CD14-positive monocyte (primary cell): Measurements from ENCODE around the gene GPSM1. TPM values are rescaled to one million over a fixed set of nuclear protein-coding genes. Genes with fewer than 3 reads are reported as not detected.

Experiments used
- DNase-seq, 3 donors: peaks; one replicate each; pipeline ENCODE4 v3.0.0-alpha.2; 2011 to 2022
- H2AFZ ChIP-seq: 2 replicates; pipeline ENCODE4 v1.6.0; 2012; ENCODE audit warnings: mild to moderate bottlenecking, low read depth, low read length, inconsistent platforms; ENCODE audit not compliant: insufficient read depth, poor library complexity, severe bottlenecking
- H3K27ac ChIP-seq, 2 donors: 1 replicate in 1 of 2; 2 replicates in 1 of 2; pipeline ENCODE4 v1.5.1; 2012 to 2013; ENCODE audit warnings: low read length in 2 of 2, control low read depth in 1 of 2, inconsistent platforms in 1 of 2, low read depth in 1 of 2, mild to moderate bottlenecking in 1 of 2
- H3K27me3 ChIP-seq, 2 donors: one replicate each; pipeline versions ENCODE4 v1.6.0 to v1.6.1; 2011 to 2013; ENCODE audit warnings: low read length in 2 of 2; ENCODE audit not compliant: control insufficient read depth in 2 of 2, insufficient read depth in 2 of 2
- H3K36me3 ChIP-seq, 2 donors: replicated peaks in 1 of 2; 1 replicate in 1 of 2; 2 replicates in 1 of 2; pipeline versions ENCODE4 v1.5.1 to v1.6.1; 2012 to 2013; ENCODE audit warnings: low read length in 2 of 2, control low read depth in 1 of 2, inconsistent platforms in 1 of 2, mild to moderate bottlenecking in 1 of 2; ENCODE audit not compliant: insufficient read depth in 2 of 2, control insufficient read depth in 1 of 2
- H3K4me1 ChIP-seq, 2 donors: 1 replicate in 1 of 2; 2 replicates in 1 of 2; pipeline versions ENCODE4 v1.5.1 to v1.6.1; 2012 to 2013; ENCODE audit warnings: low read length in 2 of 2, control low read depth in 1 of 2, inconsistent platforms in 1 of 2, mild to moderate bottlenecking in 1 of 2, moderate library complexity in 1 of 2; ENCODE audit not compliant: insufficient read depth in 2 of 2, control insufficient read depth in 1 of 2
- H3K4me2 ChIP-seq: replicated peaks from 2 replicates; pipeline ENCODE3; 2012; ENCODE audit warnings: low read length, moderate library complexity, mild to moderate bottlenecking; ENCODE audit not compliant: poor library complexity, severe bottlenecking; ENCODE audit errors: extremely low read depth
- H3K4me3 ChIP-seq, 3 experiments: fragments of 200-600 bp in 1 of 3; sonication (generic) in 1 of 3; replicated peaks in 1 of 3; 1 replicate in 2 of 3; 2 replicates in 1 of 3; pipeline ENCODE4 v1.5.1; 2011 to 2013; ENCODE audit warnings: low read length in 3 of 3, mild to moderate bottlenecking in 3 of 3, control low read depth in 2 of 3, low read depth in 2 of 3, inconsistent platforms in 1 of 3, moderate library complexity in 1 of 3
- H3K79me2 ChIP-seq: 2 replicates; pipeline ENCODE4 v1.6.0; 2012; ENCODE audit warnings: mild to moderate bottlenecking, control low read depth, inconsistent platforms, low read length, moderate library complexity; ENCODE audit not compliant: insufficient read depth
- H3K9ac ChIP-seq: 2 replicates; pipeline ENCODE4 v1.6.0; 2017; ENCODE audit warnings: low read length, mild to moderate bottlenecking; ENCODE audit not compliant: insufficient read depth, poor library complexity, severe bottlenecking
- H3K9me3 ChIP-seq, 2 donors: replicated peaks in 1 of 2; 1 replicate in 1 of 2; 2 replicates in 1 of 2; pipeline versions ENCODE4 v1.5.1 to v1.6.1; 2012 to 2013; ENCODE audit warnings: low read length in 2 of 2, control low read depth in 1 of 2; ENCODE audit not compliant: control insufficient read depth in 1 of 2, insufficient read depth in 1 of 2
- H4K20me1 ChIP-seq: 2 replicates; pipeline ENCODE4 v1.6.0; 2012; ENCODE audit warnings: mild to moderate bottlenecking, low read length, control low read depth, moderate library complexity; ENCODE audit not compliant: insufficient read depth
- H3K27ac Mint-ChIP-seq, 7 donors: one replicate each; pipeline ENCODE4 v1.8.0; 2020; ENCODE audit warnings: mild to moderate bottlenecking in 7 of 7, mixed read lengths in 7 of 7, moderate library complexity in 6 of 7, inconsistent platforms in 2 of 7
- H3K27me3 Mint-ChIP-seq, 3 donors: one replicate each; pipeline ENCODE4 v1.8.0; 2021 to 2022; ENCODE audit warnings: low read depth in 3 of 3, mild to moderate bottlenecking in 3 of 3, mixed read lengths in 3 of 3, moderate library complexity in 3 of 3, inconsistent platforms in 1 of 3
- H3K36me3 Mint-ChIP-seq, 2 donors: one replicate each; pipeline ENCODE4 v1.8.0; 2020; ENCODE audit warnings: mixed read lengths in 2 of 2, inconsistent platforms in 1 of 2, mild to moderate bottlenecking in 1 of 2
- H3K4me1 Mint-ChIP-seq: one replicate; pipeline ENCODE4 v1.8.0; 2020; ENCODE audit warnings: mild to moderate bottlenecking, mixed read lengths
- H3K4me3 Mint-ChIP-seq, 2 donors: one replicate each; pipeline ENCODE4 v1.8.0; 2020; ENCODE audit warnings: mild to moderate bottlenecking in 2 of 2, mixed read lengths in 2 of 2, moderate library complexity in 1 of 2
- H3K9me3 Mint-ChIP-seq, 7 donors: one replicate each; pipeline ENCODE4 v1.8.0; 2020 to 2022; ENCODE audit warnings: mixed read lengths in 7 of 7, mild to moderate bottlenecking in 6 of 7, moderate library complexity in 6 of 7, inconsistent platforms in 2 of 7
- CTCF ChIP-seq: fragments of 200-600 bp; IDR thresholded peaks from one replicate; pipeline ENCODE4 v1.8.0; 2022; ENCODE audit warnings: antibody characterized with exemption, mild to moderate bottlenecking
- WGBS: methylation state at CpG from one replicate; pipeline ENCODE4 v1.1.5; 2013; ENCODE audit warnings: missing lambda C conversion rate; ENCODE audit not compliant: insufficient coverage; 5-methylcytosine and 5-hydroxymethylcytosine counted together
- intact Hi-C, 2 donors: fragments of 100-400 bp; cut with micrococcal nuclease; formaldehyde crosslinking; loops; one replicate each; pipeline versions ENCODE4 v1.15.0 to v1.15.1; 2023
- polyA plus RNA-seq, 3 donors: library from polyadenylated mRNA; depleted of rRNA in 1 of 3; unstranded in 2 of 3; stranded (reverse) in 1 of 3; fragments of 300-500 nt in 2 of 3; fragments of >200 nt in 1 of 3; fragmentation: Illumina TruSeq in 2 of 3; gene quantifications; 1 replicate in 2 of 3; 2 replicates in 1 of 3; pipeline ENCODE4 v1.2.3, GENCODE V29; 2012 to 2021

The GPSM1 gene
- polyA plus RNA-seq, 3 donors = 0.67 to 3.1 (median 0.73) TPM

- Histone ChIP-seq H3K9me3 (no peaks in the 10 kb centered on the region), H4K20me1 (no peaks in the 10 kb centered on the region), H3K9ac (peak overlapping the region; percentile 49), H3K4me3 (no peak overlapping the region), H3K4me1 (peaks cover 28 to 37% of the 10 kb centered on the region in 2 donors), H3K27ac (peak overlapping the region; percentile 46 to 48), H2AFZ (no peak overlapping the region), H3K27me3 (no peaks in the 10 kb centered on the region), H3K36me3 (peaks cover 36 to 46% of the 10 kb centered on the region in 2 donors), H3K4me2 (peak overlapping the region; percentile 19), H3K79me2 (peaks cover 9% of the 10 kb centered on the region)
- intact Hi-C loops = no loop called here
- H3K36me3 Mint-ChIP-seq = peaks cover 13 to 38% of the 10 kb centered on the region in 2 donors
- H3K9me3 Mint-ChIP-seq = no peaks in the 10 kb centered on the region
- peaks cover 23% of the 10 kb centered on the region for H3K4me1 Mint-ChIP-seq
- no peaks in the 10 kb centered on the region for H3K27me3 Mint-ChIP-seq
- no peak overlapping the region for H3K4me3 Mint-ChIP-seq
- no peak for TF ChIP-seq CTCF
- 92% methylated on average over 19 of the region's 32 CpGs for WGBS
- H3K27ac Mint-ChIP-seq = peak overlapping the region in 4 of 7 donors; percentile 10 to 69 (median 36)
- DNase-seq = peak in 2 of 3 donors; percentile 23 to 39
Measured at GRCh38 chr9:136377341-136378169, 50.2 kb downstream of the GPSM1 start.

- intact Hi-C loops = no loop called here
- H3K9me3 ChIP-seq = no peaks in the 10 kb centered on the region
- no peaks in the 10 kb centered on the region for H3K27me3 Mint-ChIP-seq
- H3K36me3 ChIP-seq = peaks cover 44 to 54% of the 10 kb centered on the region in 2 donors
- no peak for DNase-seq
- WGBS = 97% methylated on average over 23 of the region's 28 CpGs
- H2AFZ ChIP-seq = no peak overlapping the region
- no peak for TF ChIP-seq CTCF
- H3K9me3 Mint-ChIP-seq = no peaks in the 10 kb centered on the region
- H3K9ac ChIP-seq = no peak overlapping the region
- H3K4me3 Mint-ChIP-seq = no peak overlapping the region
- H4K20me1 ChIP-seq = no peaks in the 10 kb centered on the region
- no peak overlapping the region for H3K27ac Mint-ChIP-seq
- peaks cover 24 to 29% of the 10 kb centered on the region in 2 donors for H3K4me1 ChIP-seq
- peaks cover under 1% of the 10 kb centered on the region for H3K79me2 ChIP-seq
- H3K4me3 ChIP-seq = no peak overlapping the region
- H3K27me3 ChIP-seq = no peaks in the 10 kb centered on the region
- H3K4me2 ChIP-seq = no peak overlapping the region
- H3K27ac ChIP-seq = no peak overlapping the region
- peaks cover 16% of the 10 kb centered on the region for H3K4me1 Mint-ChIP-seq
- peaks cover 18 to 44% of the 10 kb centered on the region in 2 donors for H3K36me3 Mint-ChIP-seq
Measured at GRCh38 chr9:136378170-136379002, 51.0 kb downstream of the GPSM1 start.
